ENCODE data around the gene SLC9A1. TPM values are rescaled to one million over a fixed set of nuclear protein-coding genes. Genes with fewer than 3 reads are reported as not detected.
A peak's percentile ranks its signal among the peaks of the same experiment; 100 is the strongest.

SLC9A1 gene
- total and polyA plus RNA-seq, 11 donors: 9.4 to 44.9 (median 20.6) TPM

- peak in 3 of 4 donors; percentile 33 to 44 (median 42) for ATAC-seq
- TF ChIP-seq POLR2A (IDR thresholded peaks at IDR 0.05) (no peak), CTCF (IDR thresholded peaks at IDR 0.05) (peak; percentile 91 to 99 (median 96))
Observed at GRCh38 chr1:27102707-27103468, 52.0 kb downstream of the SLC9A1 start.

GRCh38 chr1:27102134-27102706 is 52.7 kb downstream of the SLC9A1 start:
- ATAC-seq (no peak), DNase-seq (peak in 1 of 5 donors; percentile 30)
- Histone ChIP-seq H3K27ac (peak overlapping the region in 1 of 12 donors; percentile 16), H3K4me1 (peaks cover 3 to 45% (median 28%) of the 10 kb centered on the region in 12 donors), H3K27me3 (no peaks in the 10 kb centered on the region), H3K9me3 (no peaks in the 10 kb centered on the region), H3K36me3 (peaks cover 0 to 51% (median 18%) of the 10 kb centered on the region in 9 donors), H3K4me3 (no peak overlapping the region)
- 76 to 87% (median 80%) methylated on average over 9 to 17 of the region's 17 CpGs for WGBS, 4 donors
- intact Hi-C loops (cut with DNase I): loop anchor here (1.0 to 10.0 kb wide), 12 partner anchors 50 to 505 kb away; partner anchors contain the start of genes GPR3 (in 3 of the 10), SLC9A1 (in 2 of the 10) and CD164L2 (in 1 of the 10)
- TF ChIP-seq POLR2A (IDR thresholded peaks at IDR 0.05): no peak
- TF ChIP-seq CTCF (IDR thresholded peaks at IDR 0.05): no peak

More at GRCh38 chr1:27102707-27103468, 52.0 kb downstream of the SLC9A1 start:
- H3K4me1 ChIP-seq: peaks cover 3 to 38% (median 24%) of the 10 kb centered on the region in 12 donors
- DNase-seq: peak; percentile 66 to 89 (median 79)
- H3K36me3 ChIP-seq: peaks cover 0 to 51% (median 18%) of the 10 kb centered on the region in 9 donors
- H3K27ac ChIP-seq: peak overlapping the region in 1 of 12 donors; percentile 16
- intact Hi-C loops (cut with DNase I): loop anchor here (1.0 to 10.0 kb wide), 12 partner anchors 49 to 504 kb away; partner anchors contain the start of genes GPR3 (in 3 of the 10), SLC9A1 (in 2 of the 10) and CD164L2 (in 1 of the 10)
- no peak overlapping the region for H3K4me3 ChIP-seq
- no peaks in the 10 kb centered on the region for H3K27me3 ChIP-seq
- no peaks in the 10 kb centered on the region for H3K9me3 ChIP-seq
- WGBS, 4 donors: 37 to 43% (median 39%) methylated on average over 14 to 15 of the region's 15 CpGs

- intact Hi-C loops (cut with DNase I): loop anchor here (1.0 to 10.0 kb wide), 13 partner anchors 51 to 506 kb away; partner anchors contain the start of genes GPR3 (in 3 of the 10), SLC9A1 (in 2 of the 10) and CD164L2 (in 1 of the 10)
- no peaks in the 10 kb centered on the region for H3K9me3 ChIP-seq
- peaks cover 3 to 45% (median 28%) of the 10 kb centered on the region in 12 donors for H3K4me1 ChIP-seq
- H3K4me3 ChIP-seq: no peak overlapping the region
- WGBS, 4 donors: 88 to 96% (median 93%) methylated on average over 10 to 15 of the region's 15 CpGs
- peaks cover 0 to 50% (median 17%) of the 10 kb centered on the region in 9 donors for H3K36me3 ChIP-seq
- H3K27me3 ChIP-seq: no peaks in the 10 kb centered on the region
- peak overlapping the region in 2 of 12 donors; percentile 84 to 91 for H3K27ac ChIP-seq
- ATAC-seq (no peak), DNase-seq (no peak)
- no peak for TF ChIP-seq CTCF (IDR thresholded peaks at IDR 0.05)
- TF ChIP-seq POLR2A (IDR thresholded peaks at IDR 0.05): no peak
Observed at GRCh38 chr1:27101696-27102095, 53.2 kb downstream of the SLC9A1 start.
